AG04450 (cell line): ENCODE data around the gene PEX11B. TPM values are rescaled to one million over a fixed set of nuclear protein-coding genes. Genes with fewer than 3 reads are reported as not detected.

Experiments
- CTCF ChIA-PET: fragments of 300-600, 350-600 bp; formaldehyde crosslinking; extraction: SDS; loops from one replicate; lab custom pipeline; 2022; ENCODE audit warnings: antibody characterized with exemption, inconsistent platforms; lab: Charles Lee
- POLR2A ChIA-PET: fragments of 350-600 bp; formaldehyde crosslinking; extraction: SDS; loops from one replicate; lab custom pipeline; 2021; ENCODE audit warnings: antibody characterized with exemption, inconsistent platforms; lab: Yijun Ruan, JAX
- DNase-seq: peaks from one replicate; pipeline ENCODE4 v3.0.0-alpha.2; 2011; ENCODE audit warnings: low read depth, low spot score
- H3K27ac ChIP-seq: one replicate; pipeline ENCODE4 v1.5.1; 2012; ENCODE audit warnings: low read depth, low read length, control low read depth
- H3K27me3 ChIP-seq: one replicate; pipeline ENCODE4 v1.6.0; 2012; ENCODE audit warnings: low read length; ENCODE audit not compliant: control insufficient read depth, insufficient read depth
- H3K4me3 ChIP-seq: 2 replicates; pipeline ENCODE4 v1.5.1; 2011; ENCODE audit warnings: mild to moderate bottlenecking, low read depth, low read length, control low read depth
- H3K9me3 ChIP-seq: 2 replicates; pipeline ENCODE4 v1.5.1; 2012; ENCODE audit warnings: low read length; ENCODE audit not compliant: control insufficient read depth, insufficient read depth
- CTCF ChIP-seq: IDR thresholded peaks from 2 replicates; pipeline ENCODE4 v1.5.1; 2011; ENCODE audit warnings: low read depth, low read length, control low read depth, inconsistent platforms
- polyA plus RNA-seq: library from polyadenylated mRNA; depleted of rRNA; stranded (reverse); fragments of >200 nt; gene quantifications from 2 replicates; pipeline ENCODE4 v1.2.3, GENCODE V29; 2011

PEX11B gene
- polyA plus RNA-seq, 1 experiment = 51.1 TPM

DNA sequence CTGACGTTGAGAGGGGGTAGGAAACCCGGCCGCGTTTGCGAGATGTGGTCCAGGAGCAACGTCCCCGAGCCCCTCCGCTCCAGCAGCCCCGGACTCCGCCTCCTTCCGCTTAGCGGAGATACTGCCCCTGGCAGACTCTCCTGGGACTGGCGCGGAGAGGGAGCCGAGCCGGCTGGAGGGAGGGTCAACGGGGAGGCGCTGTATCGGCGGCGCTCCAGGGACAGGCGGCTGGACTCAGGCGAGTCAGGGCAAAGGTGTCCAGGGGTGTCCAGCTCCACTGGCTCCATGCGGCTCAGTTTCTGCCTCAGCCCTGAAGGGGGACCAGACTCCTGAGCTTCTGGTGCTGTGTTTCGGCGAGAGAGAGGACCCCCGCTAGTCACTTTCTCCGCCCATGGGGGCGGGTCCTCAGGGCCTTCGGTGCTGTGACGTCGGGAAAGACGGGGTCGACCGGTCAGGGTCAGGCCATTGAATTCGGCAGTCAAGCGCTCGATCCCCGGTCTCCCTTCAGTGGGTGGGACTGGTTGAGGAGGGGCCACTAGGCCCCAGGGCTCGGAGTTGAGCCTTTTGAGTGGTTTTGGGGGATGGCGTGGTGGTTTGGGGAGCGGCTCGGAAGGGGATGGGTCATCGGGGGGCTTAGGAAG lies 42.1 kb upstream of the PEX11B start:
- Histone ChIP-seq H3K9me3 (no peaks in the 10 kb centered on the region; the same call in 1 of the 2 replicates), H3K27ac (peak overlapping the region; percentile 25), H3K27me3 (no peaks in the 10 kb centered on the region), H3K4me3 (peak overlapping the region; percentile 72)
- peak; percentile 26 for TF ChIP-seq CTCF
- CTCF ChIA-PET = no interaction called here
- POLR2A ChIA-PET = no interaction called here
- no peak for DNase-seq

- no peak for TF ChIP-seq CTCF
- H3K9me3 ChIP-seq = no peaks in the 10 kb centered on the region; the same call in 1 of the 2 replicates
- H3K27me3 ChIP-seq = no peaks in the 10 kb centered on the region
- no peak overlapping the region for H3K27ac ChIP-seq
- H3K4me3 ChIP-seq = peak overlapping the region; percentile 72
- ChIA-PET CTCF (interaction anchor here (0.5 kb wide), 1 partner anchor 78 kb away, joined by 3 read pairs; no protein-coding TSS in a partner anchor), POLR2A (no interaction called here)
- DNase-seq = no peak
These were observed 41.5 kb upstream of the PEX11B start for GRCh38 chr1:145959957-145960467.

DNA sequence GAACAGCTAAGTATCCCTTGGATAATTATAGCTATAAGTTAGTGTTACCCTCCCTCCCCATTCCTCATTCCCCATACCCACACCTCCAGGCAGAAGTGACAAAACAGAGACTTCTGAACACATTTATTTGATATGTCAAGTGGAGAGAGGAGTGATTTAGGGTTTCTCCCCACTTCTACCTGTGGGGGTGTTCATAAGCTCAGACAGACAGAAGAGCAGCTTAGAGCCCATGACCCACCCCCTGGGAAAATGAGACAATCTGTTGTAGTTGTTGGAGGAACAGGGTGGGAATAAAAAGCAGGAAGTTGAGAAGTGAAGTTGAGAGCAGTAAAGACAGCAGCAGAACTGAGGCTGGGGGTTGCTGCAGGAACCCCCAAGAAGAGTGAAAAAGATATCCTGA lies 40.8 kb upstream of the PEX11B start:
- Histone ChIP-seq H3K4me3 (no peak overlapping the region), H3K9me3 (no peaks in the 10 kb centered on the region; the same call in 1 of the 2 replicates), H3K27ac (no peak overlapping the region), H3K27me3 (no peaks in the 10 kb centered on the region)
- ChIA-PET CTCF (interaction anchor here (0.5 to 0.9 kb wide), 2 partner anchors 55 to 79 kb away, joined by 3 to 6 read pairs; no protein-coding TSS in a partner anchor), POLR2A (no interaction called here)
- DNase-seq = no peak
- no peak for TF ChIP-seq CTCF

- no peak for DNase-seq
- CTCF ChIA-PET = interaction anchor here (0.9 to 1.8 kb wide), 3 partner anchors 19 to 56 kb away, joined by 6 to 9 read pairs (median 7); no protein-coding TSS in a partner anchor
- TF ChIP-seq CTCF = no peak
- POLR2A ChIA-PET = interaction anchor here (0.9 kb wide), 1 partner anchor 114 kb away, joined by 3 read pairs; the partner anchor contains the start of gene NUDT17
- Histone ChIP-seq H3K9me3 (no peaks in the 10 kb centered on the region; the same call in 1 of the 2 replicates), H3K4me3 (no peak overlapping the region), H3K27me3 (no peaks in the 10 kb centered on the region), H3K27ac (no peak overlapping the region)
These were observed 40.2 kb upstream of the PEX11B start for GRCh38 chr1:145958734-145959133.
